ENCODE measurements around the gene GPSM3. TPM values are rescaled to one million over a fixed set of nuclear protein-coding genes. Genes with fewer than 3 reads are reported as not detected.

GPSM3 gene
- polyA plus RNA-seq, 1 donor (not counting 4 experiments of a cell fraction or from before 2014, with no cell fraction given): 3.6 TPM

DNA sequence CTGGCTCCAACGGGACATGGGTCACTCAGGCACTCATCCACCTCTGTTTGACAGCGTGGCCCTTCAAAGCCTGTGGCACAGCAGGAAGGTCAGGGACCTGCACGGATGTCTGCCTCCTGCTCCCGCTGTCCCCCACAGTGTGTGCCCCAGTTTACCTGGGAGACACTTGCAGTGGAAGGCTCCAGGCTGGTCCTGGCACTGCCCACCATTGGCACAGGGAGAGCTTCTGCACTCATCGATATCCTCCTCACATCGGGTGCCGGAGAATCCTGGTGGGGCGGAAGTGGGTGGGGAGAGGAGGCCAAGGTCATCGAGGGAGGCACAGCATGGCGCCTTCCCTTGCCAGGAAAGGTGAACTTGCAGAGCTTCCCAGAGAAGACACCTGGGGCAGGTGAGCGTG, 24.6 kb upstream of the GPSM3 start:
- no peaks in the 10 kb centered on the region for H3K9me3 ChIP-seq (ENCODE audit: control insufficient read depth, low read depth, low read length)
- H3K79me2 ChIP-seq (ENCODE audit: control insufficient read depth, insufficient read depth, low read length): no peaks in the 10 kb centered on the region
- H3K4me2 ChIP-seq (ENCODE audit: control insufficient read depth, extremely low read depth, insufficient read depth, low read depth, low read length): no peak overlapping the region
- H3K36me3 ChIP-seq (ENCODE audit: control insufficient read depth in 2 of 2, extremely low read depth in 1 of 2, insufficient read depth in 2 of 2, low read length in 2 of 2): no peaks in the 10 kb centered on the region
- no peak overlapping the region for H3K9ac ChIP-seq (ENCODE audit: control insufficient read depth, extremely low read depth, insufficient read depth, low read length)
- H3K27me3 ChIP-seq (ENCODE audit: control insufficient read depth, extremely low read depth, insufficient read depth, low read length): peaks cover 16% of the 10 kb centered on the region
- dilution Hi-C loops (cut with MboI; ENCODE audit: extremely low pct_ligation_motif_present, low sequenced_read_pairs): no loop called here
- H3K4me1 ChIP-seq (ENCODE audit: control insufficient read depth, extremely low read depth, insufficient read depth, low read length): no peaks in the 10 kb centered on the region
- no peak for TF ChIP-seq EZH2 (IDR thresholded peaks at IDR 0.05; ENCODE audit: low read length)
- TF ChIP-seq CTCF (optimal IDR thresholded peaks at IDR 0.05 in 1 of 3, IDR thresholded peaks at IDR 0.05 in 1 of 3, conservative IDR thresholded peaks at IDR 0.05 in 1 of 3; ENCODE audit: extremely low read depth in 1 of 3, insufficient read depth in 2 of 3, low read length in 3 of 3): no peak
- no peak overlapping the region for H2AFZ ChIP-seq (ENCODE audit: control insufficient read depth, low read length)
- FAIRE-seq: no peak
- no peaks in the 10 kb centered on the region for H4K20me1 ChIP-seq (ENCODE audit: control insufficient read depth, extremely low read depth, insufficient read depth, low read length)
- DNase-seq (ENCODE audit: low read depth, low spot score): no peak
- no peaks in the 10 kb centered on the region for H3K9me1 ChIP-seq (ENCODE audit: control insufficient read depth, extremely low read depth, insufficient read depth, low read length)
- H3K4me3 ChIP-seq (ENCODE audit: control insufficient read depth in 2 of 3, extremely low read depth in 1 of 3, insufficient read depth in 2 of 3, low read depth in 1 of 3, low read length in 3 of 3): no peak overlapping the region
- H3K27ac ChIP-seq (ENCODE audit: control insufficient read depth, insufficient read depth, low read length): no peak overlapping the region

GRCh38 chr6:32216285-32216684, 23.8 kb upstream of the GPSM3 start:
- Histone ChIP-seq H3K4me2 (ENCODE audit: control insufficient read depth, extremely low read depth, insufficient read depth, low read depth, low read length) (no peak overlapping the region), H4K20me1 (ENCODE audit: control insufficient read depth, extremely low read depth, insufficient read depth, low read length) (no peaks in the 10 kb centered on the region), H3K27ac (ENCODE audit: control insufficient read depth, insufficient read depth, low read length) (no peak overlapping the region), H3K4me3 (ENCODE audit: control insufficient read depth in 2 of 3, extremely low read depth in 1 of 3, insufficient read depth in 2 of 3, low read depth in 1 of 3, low read length in 3 of 3) (no peak overlapping the region), H3K9me1 (ENCODE audit: control insufficient read depth, extremely low read depth, insufficient read depth, low read length) (no peaks in the 10 kb centered on the region), H3K36me3 (ENCODE audit: control insufficient read depth in 2 of 2, extremely low read depth in 1 of 2, insufficient read depth in 2 of 2, low read length in 2 of 2) (no peaks in the 10 kb centered on the region), H3K79me2 (ENCODE audit: control insufficient read depth, insufficient read depth, low read length) (no peaks in the 10 kb centered on the region), H3K9me3 (ENCODE audit: control insufficient read depth, low read depth, low read length) (no peaks in the 10 kb centered on the region), H3K27me3 (ENCODE audit: control insufficient read depth, extremely low read depth, insufficient read depth, low read length) (peaks cover 13% of the 10 kb centered on the region), H2AFZ (ENCODE audit: control insufficient read depth, low read length) (no peak overlapping the region), H3K9ac (ENCODE audit: control insufficient read depth, extremely low read depth, insufficient read depth, low read length) (no peak overlapping the region), H3K4me1 (ENCODE audit: control insufficient read depth, extremely low read depth, insufficient read depth, low read length) (no peaks in the 10 kb centered on the region)
- FAIRE-seq (no peak), DNase-seq (ENCODE audit: low read depth, low spot score) (no peak)
- no peak for TF ChIP-seq CTCF (optimal IDR thresholded peaks at IDR 0.05 in 1 of 3, IDR thresholded peaks at IDR 0.05 in 1 of 3, conservative IDR thresholded peaks at IDR 0.05 in 1 of 3; ENCODE audit: extremely low read depth in 1 of 3, insufficient read depth in 2 of 3, low read length in 3 of 3)
- TF ChIP-seq EZH2 (IDR thresholded peaks at IDR 0.05; ENCODE audit: low read length): no peak
- dilution Hi-C loops (cut with MboI; ENCODE audit: extremely low pct_ligation_motif_present, low sequenced_read_pairs): no loop called here
